GM12874 (cell line): Measurements from ENCODE around the gene GGA1.

ENCODE experiments used
- TF ChIP-seq, protein P1 (sequence below): IDR thresholded peaks from 2 replicates; pipeline ENCODE4 v1.5.1; 2011; ENCODE audit warnings: low read depth, mild to moderate bottlenecking, control low read depth, low read length, moderate library complexity; ENCODE audit not compliant: insufficient read depth

Gene GGA1

DNA sequence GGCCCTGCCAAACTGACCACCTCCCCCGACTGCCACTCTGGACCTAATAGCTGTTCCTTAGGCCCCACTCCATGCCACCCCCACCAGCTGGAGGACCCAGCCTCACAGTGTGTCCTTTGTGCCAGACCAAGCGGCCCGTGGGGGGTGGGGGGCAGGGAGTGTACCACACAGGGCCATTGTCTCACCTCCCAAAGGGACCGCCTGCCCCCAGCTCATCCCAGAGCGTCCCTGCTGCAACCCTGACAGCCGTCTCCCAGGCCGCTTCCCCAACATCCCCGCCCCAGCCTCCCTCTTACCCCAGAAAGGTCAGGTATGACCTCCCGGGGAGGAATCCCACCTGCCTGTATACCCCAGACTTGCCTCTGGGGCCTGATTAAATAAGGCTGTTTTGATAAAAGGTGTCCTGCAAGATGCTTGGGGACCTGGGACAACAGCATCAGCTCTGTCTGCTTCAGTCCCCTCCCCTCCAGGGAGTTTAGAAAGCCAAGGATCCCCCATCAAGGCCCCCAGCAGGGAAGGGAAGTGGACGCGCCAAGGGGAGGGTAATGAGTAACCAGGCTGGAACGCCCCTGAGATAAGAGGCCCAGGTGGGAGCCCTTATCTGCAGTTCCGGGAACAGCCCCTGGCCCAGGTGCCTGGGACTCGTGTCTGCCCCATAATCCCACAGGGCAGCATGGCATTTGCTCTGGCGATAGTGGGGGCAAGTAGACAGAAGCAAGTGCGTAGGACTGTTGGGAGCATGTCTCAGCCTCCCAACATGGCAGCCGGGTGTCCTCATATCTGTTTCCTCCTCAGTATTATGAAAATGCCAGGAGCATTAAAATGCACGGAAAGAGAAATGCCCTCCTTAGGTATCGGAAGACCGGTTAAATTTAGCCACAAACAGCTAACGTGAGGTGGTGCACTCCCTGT, 39.4 kb upstream of the GGA1 start:
- TF ChIP-seq, protein P1, sequence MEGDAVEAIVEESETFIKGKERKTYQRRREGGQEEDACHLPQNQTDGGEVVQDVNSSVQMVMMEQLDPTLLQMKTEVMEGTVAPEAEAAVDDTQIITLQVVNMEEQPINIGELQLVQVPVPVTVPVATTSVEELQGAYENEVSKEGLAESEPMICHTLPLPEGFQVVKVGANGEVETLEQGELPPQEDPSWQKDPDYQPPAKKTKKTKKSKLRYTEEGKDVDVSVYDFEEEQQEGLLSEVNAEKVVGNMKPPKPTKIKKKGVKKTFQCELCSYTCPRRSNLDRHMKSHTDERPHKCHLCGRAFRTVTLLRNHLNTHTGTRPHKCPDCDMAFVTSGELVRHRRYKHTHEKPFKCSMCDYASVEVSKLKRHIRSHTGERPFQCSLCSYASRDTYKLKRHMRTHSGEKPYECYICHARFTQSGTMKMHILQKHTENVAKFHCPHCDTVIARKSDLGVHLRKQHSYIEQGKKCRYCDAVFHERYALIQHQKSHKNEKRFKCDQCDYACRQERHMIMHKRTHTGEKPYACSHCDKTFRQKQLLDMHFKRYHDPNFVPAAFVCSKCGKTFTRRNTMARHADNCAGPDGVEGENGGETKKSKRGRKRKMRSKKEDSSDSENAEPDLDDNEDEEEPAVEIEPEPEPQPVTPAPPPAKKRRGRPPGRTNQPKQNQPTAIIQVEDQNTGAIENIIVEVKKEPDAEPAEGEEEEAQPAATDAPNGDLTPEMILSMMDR, result no peak

DNA sequence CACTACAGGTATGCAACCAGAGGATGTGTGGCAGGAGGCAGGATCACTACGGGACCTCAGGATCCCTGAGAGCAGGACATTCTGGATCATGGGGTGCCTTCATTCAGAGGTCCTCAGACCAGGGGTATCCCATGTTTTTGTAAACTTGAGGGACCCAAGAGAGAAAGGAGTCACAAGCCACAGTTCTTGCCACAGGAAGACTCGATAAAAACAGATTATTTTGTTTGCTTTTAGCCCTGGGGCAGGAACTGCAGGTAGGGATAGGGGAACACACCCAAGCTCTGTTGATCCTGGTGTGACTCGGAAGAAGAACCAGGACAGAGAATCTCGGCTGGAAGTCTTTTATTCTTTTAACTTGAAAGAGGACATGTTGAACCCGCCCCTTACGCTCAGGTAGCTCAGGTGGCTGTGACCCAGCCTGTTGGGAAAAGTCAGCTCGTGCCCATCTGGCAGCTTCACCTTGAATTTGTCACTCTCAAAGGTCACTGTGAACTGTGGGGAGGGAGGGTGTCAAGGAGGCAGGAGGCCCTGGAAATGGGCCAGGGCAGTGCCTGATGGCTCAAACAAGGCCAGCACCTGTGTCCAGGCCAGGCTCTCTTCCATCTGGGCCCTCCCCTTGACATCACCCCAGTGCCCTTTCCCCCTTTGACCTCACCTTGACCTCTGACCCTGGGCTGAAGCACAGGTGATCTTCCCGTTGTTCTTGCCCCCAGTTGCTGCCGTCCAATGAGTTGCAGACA, 38.5 kb upstream of the GGA1 start:
- TF ChIP-seq, protein P1, result no peak

DNA sequence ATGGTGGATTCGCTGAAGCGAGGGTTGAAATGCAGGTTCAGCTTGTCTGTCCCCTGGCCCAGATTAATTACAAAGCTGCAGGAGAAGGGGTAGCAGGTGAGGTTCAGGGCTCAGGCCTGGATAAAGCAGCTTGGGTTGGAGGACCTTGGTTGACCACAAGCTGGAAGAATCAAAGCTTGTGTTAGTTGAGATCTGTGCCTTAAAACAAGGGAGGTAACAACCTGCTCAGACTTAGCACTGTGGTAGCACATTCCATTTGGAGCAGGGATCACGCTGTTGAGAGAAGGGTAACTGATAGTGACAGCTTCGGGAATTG, 38.0 kb upstream of the GGA1 start:
- TF ChIP-seq, protein P1, result no peak

DNA sequence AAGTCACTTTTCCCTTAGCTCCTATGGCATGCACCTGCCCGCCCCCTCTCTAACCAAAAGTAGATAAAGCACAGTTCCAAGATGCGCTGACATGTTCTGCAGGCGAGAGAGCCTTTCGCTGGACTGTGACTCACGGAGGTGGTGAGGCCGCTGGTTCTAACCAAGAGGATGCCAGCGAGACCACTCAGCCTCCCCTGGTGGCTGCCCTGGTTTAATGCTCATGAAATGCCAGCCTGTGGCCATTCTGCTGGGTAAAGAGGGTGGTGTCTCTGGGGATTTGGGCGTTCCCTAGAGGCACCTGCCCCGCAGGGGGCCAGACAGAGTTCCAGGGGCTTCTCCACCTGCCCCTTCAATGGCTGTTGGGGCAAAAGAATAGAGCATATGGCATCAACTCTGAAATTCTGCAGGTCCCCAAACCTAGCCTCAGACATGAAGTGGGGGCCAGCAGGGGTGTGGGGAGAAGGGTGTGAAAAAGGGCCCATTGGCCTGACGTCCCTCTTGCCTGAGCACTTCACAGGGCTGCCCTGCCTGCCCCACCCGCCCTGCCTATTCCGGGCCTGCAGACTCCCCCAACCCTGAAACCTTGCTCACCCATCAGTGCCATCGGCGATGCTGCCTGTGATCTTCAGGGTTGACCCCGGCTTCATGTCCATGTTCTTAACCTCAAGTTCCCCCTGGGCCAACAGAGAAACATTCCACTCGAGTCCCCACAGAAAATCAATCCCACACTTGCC, 37.2 kb upstream of the GGA1 start:
- TF ChIP-seq, protein P1, result no peak

DNA sequence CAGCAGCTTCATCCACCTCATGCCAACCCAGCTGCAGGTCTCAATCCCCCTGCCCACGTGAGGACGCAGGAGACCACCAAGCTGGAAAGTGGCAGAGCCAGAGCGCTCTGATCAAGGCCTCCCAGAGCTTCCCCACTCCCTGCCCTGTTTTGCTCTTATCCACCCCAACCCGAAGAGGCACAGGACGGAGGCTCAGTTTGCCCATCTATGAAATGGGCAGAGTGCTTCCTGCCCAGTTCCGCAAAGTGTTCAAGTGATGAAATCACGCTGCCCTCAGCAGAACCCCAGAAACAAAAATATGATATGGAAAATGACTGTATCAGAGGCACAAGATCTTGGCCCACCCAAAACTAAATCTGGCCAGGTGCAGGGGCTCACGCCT, 36.7 kb upstream of the GGA1 start:
- TF ChIP-seq, protein P1, result no peak

DNA sequence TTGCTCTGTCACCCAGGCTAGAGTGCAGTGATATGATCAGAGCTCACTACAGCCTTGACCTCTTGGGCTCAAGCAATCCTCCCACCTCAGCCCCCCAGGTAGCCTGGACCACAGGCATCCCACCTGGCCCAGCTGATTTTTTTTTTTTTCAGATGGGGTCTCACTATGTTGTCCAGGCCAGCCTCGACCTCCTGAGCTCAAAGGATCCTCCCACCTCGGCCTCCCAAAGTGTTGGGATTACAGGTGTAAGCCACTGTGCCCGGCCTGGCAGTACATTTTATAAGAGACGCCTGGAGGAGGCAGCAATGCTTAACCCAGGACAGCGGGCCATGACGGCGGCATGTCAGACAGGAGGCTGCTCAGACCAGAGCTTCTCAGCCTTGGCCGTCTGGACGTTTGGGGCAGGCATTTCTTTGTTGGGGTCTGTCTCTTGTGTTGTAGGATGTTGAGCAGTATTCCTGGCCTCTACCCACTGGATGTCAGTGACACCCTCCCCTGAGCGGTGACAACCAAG, 33.1 kb upstream of the GGA1 start:
- TF ChIP-seq, protein P1, result no peak

DNA sequence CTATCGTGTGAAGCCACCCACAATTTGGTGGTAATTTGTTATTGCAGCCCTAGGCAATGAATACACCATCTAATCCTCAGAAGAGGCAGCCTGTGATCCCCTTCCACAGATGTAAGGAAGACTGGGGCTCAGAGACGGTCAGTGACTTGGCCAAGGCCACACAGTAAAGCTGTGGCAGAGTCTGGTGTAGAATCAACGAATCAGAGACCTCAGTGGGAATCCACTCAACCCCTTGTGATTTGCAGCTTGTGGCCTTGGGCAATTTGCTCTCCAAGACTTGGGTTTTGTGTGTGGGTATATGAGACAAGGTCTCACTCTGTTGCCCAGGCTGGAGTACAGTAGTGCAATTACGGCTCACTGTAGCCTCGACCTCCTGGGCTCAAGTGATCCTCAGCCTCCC, 30.6 kb upstream of the GGA1 start:
- TF ChIP-seq, protein P1, result no peak
